ENCODE measurements around the gene PEPD. TPM values are rescaled to one million over a fixed set of nuclear protein-coding genes. Genes with fewer than 3 reads are reported as not detected.

Gene PEPD
- total RNA-seq, 1 experiment from 2014 or later = 18.3 TPM

GRCh38 chr19:33552191-33552927 is 30.8 kb upstream of the PEPD start:
- Mint-ChIP-seq H3K36me3 (ENCODE audit: insufficient read depth, unreplicated experiment) (no peaks in the 10 kb centered on the region), H3K4me3 (ENCODE audit: unreplicated experiment) (no peak overlapping the region), H3K27me3 (ENCODE audit: insufficient read depth, unreplicated experiment) (no peaks in the 10 kb centered on the region), H3K9me3 (ENCODE audit: unreplicated experiment) (peaks cover 9% of the 10 kb centered on the region), H3K27ac (ENCODE audit: low read depth, unreplicated experiment) (no peak overlapping the region), H3K4me1 (ENCODE audit: insufficient read depth, unreplicated experiment) (no peaks in the 10 kb centered on the region)
- intact Hi-C loops (cut with micrococcal nuclease) = no loop called here
- POLR2A ChIA-PET = no interaction called here
- TF ChIP-seq CTCF (IDR thresholded peaks at IDR 0.05; ENCODE audit: unreplicated experiment) = no peak
- CTCF ChIA-PET = no interaction called here
- DNase-seq (ENCODE audit: unreplicated experiment) = no peak
- no TSS peak for BruUV-seq (replicated peaks)

GRCh38 chr19:33551676-33552075 is 30.1 kb upstream of the PEPD start:
- Mint-ChIP-seq H3K4me3 (ENCODE audit: unreplicated experiment) (no peak overlapping the region), H3K27ac (ENCODE audit: low read depth, unreplicated experiment) (no peak overlapping the region), H3K36me3 (ENCODE audit: insufficient read depth, unreplicated experiment) (no peaks in the 10 kb centered on the region), H3K9me3 (ENCODE audit: unreplicated experiment) (peaks cover 9% of the 10 kb centered on the region), H3K27me3 (ENCODE audit: insufficient read depth, unreplicated experiment) (no peaks in the 10 kb centered on the region), H3K4me1 (ENCODE audit: insufficient read depth, unreplicated experiment) (no peaks in the 10 kb centered on the region)
- intact Hi-C loops (cut with micrococcal nuclease) = no loop called here
- CTCF ChIA-PET = no interaction called here
- POLR2A ChIA-PET = no interaction called here
- no TSS peak for BruUV-seq (replicated peaks)
- TF ChIP-seq CTCF (IDR thresholded peaks at IDR 0.05; ENCODE audit: unreplicated experiment) = no peak
- DNase-seq (ENCODE audit: unreplicated experiment) = no peak

GRCh38 chr19:33550768-33551167 is 29.2 kb upstream of the PEPD start:
- CTCF ChIA-PET = no interaction called here
- intact Hi-C loops (cut with micrococcal nuclease) = no loop called here
- H3K27me3 Mint-ChIP-seq (ENCODE audit: insufficient read depth, unreplicated experiment) = no peaks in the 10 kb centered on the region
- H3K36me3 Mint-ChIP-seq (ENCODE audit: insufficient read depth, unreplicated experiment) = no peaks in the 10 kb centered on the region
- no peaks in the 10 kb centered on the region for H3K4me1 Mint-ChIP-seq (ENCODE audit: insufficient read depth, unreplicated experiment)
- H3K4me3 Mint-ChIP-seq (ENCODE audit: unreplicated experiment) = no peak overlapping the region
- POLR2A ChIA-PET = no interaction called here
- no peak for TF ChIP-seq CTCF (IDR thresholded peaks at IDR 0.05; ENCODE audit: unreplicated experiment)
- no peak for DNase-seq (ENCODE audit: unreplicated experiment)
- peaks cover 9% of the 10 kb centered on the region for H3K9me3 Mint-ChIP-seq (ENCODE audit: unreplicated experiment)
- no TSS peak for BruUV-seq (replicated peaks)
- H3K27ac Mint-ChIP-seq (ENCODE audit: low read depth, unreplicated experiment) = no peak overlapping the region

GRCh38 chr19:33547676-33548075 is 26.1 kb upstream of the PEPD start:
- Mint-ChIP-seq H3K9me3 (ENCODE audit: unreplicated experiment) (no peaks in the 10 kb centered on the region), H3K4me3 (ENCODE audit: unreplicated experiment) (no peak overlapping the region), H3K27me3 (ENCODE audit: insufficient read depth, unreplicated experiment) (no peaks in the 10 kb centered on the region), H3K27ac (ENCODE audit: low read depth, unreplicated experiment) (no peak overlapping the region), H3K4me1 (ENCODE audit: insufficient read depth, unreplicated experiment) (no peaks in the 10 kb centered on the region), H3K36me3 (ENCODE audit: insufficient read depth, unreplicated experiment) (no peaks in the 10 kb centered on the region)
- intact Hi-C loops (cut with micrococcal nuclease) = no loop called here
- POLR2A ChIA-PET = interaction anchor here (0.6 kb wide), 1 partner anchor 30 kb away, joined by 3 read pairs; no protein-coding TSS in a partner anchor
- DNase-seq (ENCODE audit: unreplicated experiment) = no peak
- no peak for TF ChIP-seq CTCF (IDR thresholded peaks at IDR 0.05; ENCODE audit: unreplicated experiment)
- CTCF ChIA-PET = no interaction called here
- BruUV-seq (replicated peaks) = no TSS peak

Data from MCF 10A (cell line).